Measurements from ENCODE around the gene RPL19.
A peak's percentile ranks its signal among the peaks of the same experiment; 100 is the strongest.
"Not testable (repeated sequence)": the region's sequence is repeated elsewhere in the genome, so short reads cannot be mapped to it uniquely, and the experiment has no call there.

The RPL19 gene

GRCh38 chr17:39244600-39245570 lies 44.8 kb downstream of the RPL19 start:
- DNase-seq (ENCODE audit: low read depth) = peak; percentile 43

DNA sequence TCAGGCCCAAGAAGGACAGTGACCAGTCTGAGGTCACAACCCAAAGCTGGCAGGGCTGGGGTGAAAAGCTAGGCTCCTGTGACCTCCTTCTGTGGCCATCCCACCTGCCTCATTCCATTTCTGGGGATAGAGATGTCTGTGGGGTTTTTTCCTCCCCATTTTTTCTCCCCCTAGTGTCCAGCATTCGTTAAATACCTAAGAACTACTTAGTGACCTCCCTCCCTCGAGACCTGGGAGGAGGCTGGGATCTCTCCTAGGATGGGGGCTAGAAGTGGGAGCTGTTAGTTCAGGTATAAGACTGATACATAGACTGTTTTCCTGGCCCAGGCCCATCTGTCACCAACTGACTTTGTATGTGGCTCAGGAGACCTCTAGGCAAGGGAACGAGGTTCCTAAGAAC lies 46.2 kb downstream of the RPL19 start:
- no peak for DNase-seq (ENCODE audit: low read depth)

DNA sequence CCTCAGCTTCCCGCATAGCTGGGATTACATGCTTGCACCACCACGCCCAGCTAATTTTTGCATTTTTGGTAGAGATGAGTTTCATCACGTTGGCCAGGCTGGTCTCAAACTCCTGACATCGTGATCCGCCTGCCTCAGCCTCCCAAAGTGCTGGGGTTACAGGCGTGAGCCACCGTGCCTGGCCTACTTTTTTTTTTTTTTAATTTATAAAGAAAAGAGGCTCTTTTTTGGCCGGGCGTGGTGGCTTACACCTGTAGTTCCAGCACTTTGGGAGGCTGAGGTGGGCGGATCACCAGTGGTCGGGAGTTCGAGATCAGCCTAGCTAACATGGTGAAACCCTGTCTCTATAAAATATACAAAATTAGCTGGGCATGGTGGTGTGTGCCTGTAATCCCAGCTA lies 50.0 kb downstream of the RPL19 start:
- DNase-seq (ENCODE audit: low read depth) = not testable (repeated sequence)

DNA sequence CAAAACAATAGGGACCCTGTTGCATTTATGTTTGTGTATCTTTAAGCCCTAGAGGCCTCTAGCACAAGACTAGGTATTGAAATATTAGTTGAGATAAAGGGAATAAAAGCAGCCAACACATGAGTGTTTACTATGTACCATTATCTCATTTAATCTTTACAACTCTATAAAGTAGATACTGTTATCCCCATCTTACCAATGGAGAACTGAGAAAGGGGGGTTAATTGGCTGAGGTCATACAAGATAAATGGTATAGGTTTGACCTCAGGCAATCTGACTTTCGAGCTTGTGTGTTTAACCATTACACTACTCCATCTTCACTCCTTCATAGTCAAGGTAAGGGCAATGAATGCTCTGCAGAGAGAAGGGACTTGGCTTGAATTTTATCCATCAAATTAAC lies 51.9 kb downstream of the RPL19 start:
- no peak for DNase-seq (ENCODE audit: low read depth)

DNA sequence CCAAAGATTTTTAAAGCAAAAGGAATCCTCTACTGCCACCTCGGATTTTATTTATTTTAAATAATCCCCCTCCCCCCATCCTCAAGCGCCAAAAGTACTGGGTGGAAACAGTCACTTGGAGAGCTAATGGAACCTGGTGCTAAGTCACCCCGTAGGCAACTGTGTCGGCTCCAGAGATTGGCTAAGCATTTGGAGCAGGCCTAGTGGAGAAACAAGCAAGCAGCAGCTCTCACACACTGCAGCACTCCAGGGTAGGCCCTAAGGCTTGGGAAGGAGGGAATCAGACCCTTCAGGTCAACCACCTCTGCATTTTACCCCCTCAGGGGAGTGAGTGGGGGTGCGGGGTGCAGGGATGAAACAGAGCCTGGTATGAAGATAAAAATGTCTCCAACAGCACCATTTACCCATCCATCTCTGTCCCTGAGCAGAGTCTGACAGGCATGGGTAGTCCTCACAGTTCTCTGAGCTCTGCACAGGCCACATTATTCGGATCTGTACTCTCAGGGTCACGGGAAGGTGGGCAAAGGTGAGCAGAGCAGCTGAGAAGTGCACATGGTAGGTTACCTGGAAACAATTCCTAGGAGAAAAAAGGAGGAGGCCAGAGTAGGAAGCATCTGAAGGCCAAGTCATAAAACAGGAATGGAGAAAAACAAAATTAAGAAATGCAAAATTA lies 52.8 kb downstream of the RPL19 start:
- DNase-seq (ENCODE audit: low read depth) = no peak

All from non-pigmented ciliary epithelial cell (primary cell).